ENCODE results near the gene RPN2.

- TF ChIP-seq CTCF (IDR thresholded peaks at IDR 0.05) = no peak
- no peak for TF ChIP-seq POLR2A (IDR thresholded peaks at IDR 0.05)
Observed at GRCh38 chr20:37238426-37238825, 59.3 kb downstream of the RPN2 start.

Measured in Peyer's patch (tissue), 4 donors.